ENCODE measurements around the gene VWA3A.

VWA3A gene

DNA sequence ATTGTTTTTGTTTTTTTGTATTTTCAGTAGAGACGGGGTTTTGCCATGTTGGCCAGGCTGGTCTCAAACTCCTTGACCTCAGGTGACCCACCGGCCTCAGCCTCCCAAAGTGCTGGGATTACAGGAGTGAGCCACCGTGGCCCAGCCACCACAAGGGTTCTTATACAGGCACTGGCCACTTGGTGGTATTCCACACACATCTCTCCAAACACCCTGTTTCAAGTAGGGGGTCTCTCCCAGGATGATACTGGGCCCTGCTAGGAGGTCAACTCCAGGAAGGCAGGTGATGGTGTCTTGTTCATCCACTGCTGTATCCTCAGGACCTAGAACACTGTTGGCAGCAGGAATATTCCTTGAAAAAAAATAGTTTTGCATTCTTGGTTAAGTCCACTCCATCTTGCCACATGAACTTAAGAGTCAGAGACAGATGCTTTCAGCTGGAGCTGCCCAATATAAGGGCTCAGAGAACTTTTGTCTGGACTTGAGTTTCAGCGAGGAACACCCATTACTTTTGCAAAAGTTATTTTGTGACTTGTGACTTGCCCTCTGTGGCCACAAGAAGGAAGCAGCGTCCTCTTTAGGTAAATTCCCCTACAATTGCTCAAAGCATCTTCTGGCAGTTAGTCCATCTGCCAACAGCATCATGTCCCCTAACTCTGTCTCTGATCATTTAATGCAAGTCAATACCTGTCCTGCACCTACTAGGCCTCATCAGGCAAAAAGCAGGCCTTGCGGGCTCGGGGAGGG, 106.4 kb downstream of the VWA3A start:
- no peaks in the 10 kb centered on the region for H3K27me3 ChIP-seq (ENCODE audit: control insufficient read depth, insufficient read depth, low read length)
- H3K36me3 ChIP-seq (ENCODE audit: control insufficient read depth, insufficient read depth, low read length), result no peaks in the 10 kb centered on the region
- H3K4me1 ChIP-seq (ENCODE audit: control insufficient read depth, insufficient read depth, low read length), result peaks cover 4% of the 10 kb centered on the region
- no peaks in the 10 kb centered on the region for H3K9me3 ChIP-seq (ENCODE audit: control insufficient read depth, insufficient read depth, low read length)
- H3K9ac ChIP-seq (ENCODE audit: low read depth, low read length), result no peak overlapping the region
- no peak overlapping the region for H3K4me3 ChIP-seq (ENCODE audit: low read depth, low read length)

DNA sequence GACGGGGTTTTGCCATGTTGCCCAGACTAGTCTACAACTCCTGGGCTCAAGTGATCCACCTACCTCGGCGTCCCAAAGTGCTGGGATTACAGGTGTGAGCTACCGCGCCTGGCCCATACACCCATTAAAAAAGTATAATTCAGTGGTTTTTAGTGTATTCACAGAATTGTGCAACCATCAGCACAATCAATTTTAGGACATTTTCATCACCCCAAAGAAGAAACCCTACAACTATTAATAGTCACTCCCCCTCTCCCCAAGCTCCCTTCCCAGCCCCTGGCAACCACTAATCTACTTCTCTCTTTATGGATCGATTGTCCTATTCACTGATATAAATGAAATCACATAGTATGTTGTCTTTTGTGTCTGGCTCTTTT, 109.9 kb downstream of the VWA3A start:
- Histone ChIP-seq H3K27me3 (ENCODE audit: control insufficient read depth, insufficient read depth, low read length) (no peaks in the 10 kb centered on the region), H3K9ac (ENCODE audit: low read depth, low read length) (no peak overlapping the region), H3K4me3 (ENCODE audit: low read depth, low read length) (no peak overlapping the region), H3K9me3 (ENCODE audit: control insufficient read depth, insufficient read depth, low read length) (no peaks in the 10 kb centered on the region), H3K36me3 (ENCODE audit: control insufficient read depth, insufficient read depth, low read length) (no peaks in the 10 kb centered on the region), H3K4me1 (ENCODE audit: control insufficient read depth, insufficient read depth, low read length) (peaks cover under 1% of the 10 kb centered on the region)

DNA sequence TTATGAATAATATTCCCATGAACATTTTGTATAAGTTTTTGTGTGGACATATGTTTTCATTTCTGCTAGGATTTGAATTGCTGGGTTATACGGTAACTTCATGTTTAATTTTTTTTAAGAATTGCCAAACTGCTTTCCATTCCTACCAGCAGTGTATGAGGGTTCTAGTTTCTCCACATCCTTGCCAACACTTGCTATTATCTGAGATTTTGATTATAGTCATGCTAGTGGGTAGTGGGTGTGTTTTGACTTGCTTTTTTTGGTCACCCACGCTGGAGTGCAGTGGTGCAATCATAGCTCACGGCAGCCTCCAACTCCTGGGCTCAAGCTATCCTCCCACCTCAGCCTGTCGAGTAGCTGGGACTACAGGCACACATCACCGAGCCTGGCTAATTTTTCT, 110.8 kb downstream of the VWA3A start:
- no peak overlapping the region for H3K9ac ChIP-seq (ENCODE audit: low read depth, low read length)
- no peak overlapping the region for H3K4me3 ChIP-seq (ENCODE audit: low read depth, low read length)
- no peaks in the 10 kb centered on the region for H3K36me3 ChIP-seq (ENCODE audit: control insufficient read depth, insufficient read depth, low read length)
- H3K9me3 ChIP-seq (ENCODE audit: control insufficient read depth, insufficient read depth, low read length), result no peaks in the 10 kb centered on the region
- no peaks in the 10 kb centered on the region for H3K27me3 ChIP-seq (ENCODE audit: control insufficient read depth, insufficient read depth, low read length)
- peaks cover 5% of the 10 kb centered on the region for H3K4me1 ChIP-seq (ENCODE audit: control insufficient read depth, insufficient read depth, low read length)

DNA sequence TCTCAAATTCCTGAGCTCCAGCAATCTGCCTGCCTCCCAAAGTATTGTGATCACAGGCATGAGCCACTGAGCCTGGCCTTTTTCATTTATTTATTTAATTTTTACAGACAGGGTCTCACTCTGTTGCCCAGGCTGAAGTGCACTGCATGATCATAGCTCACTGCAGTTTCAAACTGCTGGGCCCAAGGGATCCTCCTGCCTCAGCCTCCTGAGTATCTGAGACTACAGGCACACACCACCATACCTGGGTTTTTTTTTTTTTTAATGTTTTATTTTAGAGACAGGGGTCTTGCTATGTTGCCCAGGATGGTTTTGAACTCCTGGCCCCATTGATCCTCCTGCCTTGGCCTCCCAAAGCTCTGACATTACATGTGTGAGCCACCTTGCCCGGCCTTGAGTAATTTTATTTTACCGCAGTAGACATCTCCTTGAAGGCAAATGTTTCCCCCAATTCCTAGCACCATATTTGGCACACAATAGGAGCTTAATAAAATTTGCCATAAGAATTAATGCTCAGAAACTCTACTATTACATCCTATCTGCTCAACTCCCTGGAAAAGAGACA, 111.8 kb downstream of the VWA3A start:
- Histone ChIP-seq H3K4me3 (ENCODE audit: low read depth, low read length) (no peak overlapping the region), H3K9ac (ENCODE audit: low read depth, low read length) (no peak overlapping the region), H3K9me3 (ENCODE audit: control insufficient read depth, insufficient read depth, low read length) (no peaks in the 10 kb centered on the region), H3K4me1 (ENCODE audit: control insufficient read depth, insufficient read depth, low read length) (peaks cover 5% of the 10 kb centered on the region), H3K27me3 (ENCODE audit: control insufficient read depth, insufficient read depth, low read length) (no peaks in the 10 kb centered on the region), H3K36me3 (ENCODE audit: control insufficient read depth, insufficient read depth, low read length) (no peaks in the 10 kb centered on the region)

DNA sequence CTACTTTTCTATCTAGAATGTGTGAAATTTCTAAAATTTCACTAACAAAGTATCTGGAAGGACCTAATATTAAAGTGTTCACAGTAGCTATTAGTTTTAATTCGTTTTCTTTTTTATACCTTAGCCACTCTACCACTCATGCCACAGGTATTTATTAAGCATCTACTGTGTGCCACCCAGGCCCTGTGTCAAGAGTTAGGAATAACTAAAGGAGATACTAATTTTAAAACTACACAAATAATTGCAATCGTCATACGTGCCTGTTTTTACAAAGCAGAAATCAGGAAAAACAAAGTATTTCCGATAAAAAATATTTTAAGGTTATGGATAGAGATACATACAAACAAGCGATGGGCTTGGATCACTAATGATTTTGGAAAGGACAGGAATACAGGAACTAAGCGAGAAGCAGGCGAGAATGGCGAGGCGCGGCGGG, 113.3 kb downstream of the VWA3A start:
- Histone ChIP-seq H3K36me3 (ENCODE audit: control insufficient read depth, insufficient read depth, low read length) (no peaks in the 10 kb centered on the region), H3K27me3 (ENCODE audit: control insufficient read depth, insufficient read depth, low read length) (no peaks in the 10 kb centered on the region), H3K4me3 (ENCODE audit: low read depth, low read length) (peak overlapping the region; percentile 44), H3K9ac (ENCODE audit: low read depth, low read length) (no peak overlapping the region), H3K4me1 (ENCODE audit: control insufficient read depth, insufficient read depth, low read length) (peaks cover 5% of the 10 kb centered on the region), H3K9me3 (ENCODE audit: control insufficient read depth, insufficient read depth, low read length) (no peaks in the 10 kb centered on the region)

DNA sequence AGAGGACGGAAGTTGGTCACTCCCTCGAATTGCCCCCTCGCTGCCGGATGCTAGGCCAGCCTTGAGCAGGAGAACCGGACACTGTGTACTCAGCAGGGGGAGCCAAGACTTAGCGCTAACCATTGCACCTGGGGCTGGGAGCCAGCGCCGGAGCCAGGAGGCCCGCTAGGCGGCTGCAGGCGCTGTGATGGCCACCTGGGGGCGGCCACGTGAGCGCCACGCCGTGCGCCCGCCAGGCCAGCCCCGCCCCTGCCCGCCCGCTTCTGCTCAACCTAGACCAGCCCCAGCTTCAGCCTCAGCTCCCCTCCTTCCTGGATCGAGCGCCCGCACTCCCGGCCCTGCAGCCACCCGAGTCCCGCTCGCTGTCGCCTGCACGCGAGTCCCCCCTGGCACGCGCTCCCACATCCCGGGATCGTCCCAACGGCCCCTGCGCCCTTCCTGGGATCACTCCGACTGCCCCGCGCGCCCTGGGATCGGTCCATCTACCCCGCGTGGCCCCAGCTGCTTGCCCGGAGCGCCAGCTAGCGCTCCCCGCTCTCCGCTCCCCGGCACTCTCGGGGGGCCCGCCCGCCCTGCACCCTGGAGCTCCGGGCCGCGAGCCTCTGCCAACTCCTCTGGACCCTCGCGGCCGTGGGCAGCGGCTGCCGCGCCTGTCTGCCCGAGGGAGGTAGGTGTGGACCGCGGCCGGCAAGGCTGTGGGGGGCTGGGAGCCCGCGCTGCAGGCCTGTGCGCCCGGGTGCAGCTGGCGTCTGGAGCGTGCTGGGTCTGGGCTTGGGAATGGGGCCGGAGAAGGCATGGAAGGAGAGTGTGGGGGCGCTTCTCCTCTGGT, 113.9 kb downstream of the VWA3A start, which contains the start of gene EEF2K:
Gene EEF2K, plus strand, starts transcription at position 266 of the 829 bp plus-strand sequence. CDS start 19,452 bp downstream, outside the sequence.
- Histone ChIP-seq H3K27me3 (ENCODE audit: control insufficient read depth, insufficient read depth, low read length) (no peaks in the 10 kb centered on the region), H3K36me3 (ENCODE audit: control insufficient read depth, insufficient read depth, low read length) (no peaks in the 10 kb centered on the region), H3K4me3 (ENCODE audit: low read depth, low read length) (peak within 1 kb of the TSS; percentile 92), H3K4me1 (ENCODE audit: control insufficient read depth, insufficient read depth, low read length) (peaks cover 5% of the 10 kb centered on the region), H3K9ac (ENCODE audit: low read depth, low read length) (peak within 1 kb of the TSS; percentile 41), H3K9me3 (ENCODE audit: control insufficient read depth, insufficient read depth, low read length) (no peaks in the 10 kb centered on the region)

Measured in iPS-15b (cell line).